ENCODE measurements around the gene KCNJ6.

Gene KCNJ6

DNA sequence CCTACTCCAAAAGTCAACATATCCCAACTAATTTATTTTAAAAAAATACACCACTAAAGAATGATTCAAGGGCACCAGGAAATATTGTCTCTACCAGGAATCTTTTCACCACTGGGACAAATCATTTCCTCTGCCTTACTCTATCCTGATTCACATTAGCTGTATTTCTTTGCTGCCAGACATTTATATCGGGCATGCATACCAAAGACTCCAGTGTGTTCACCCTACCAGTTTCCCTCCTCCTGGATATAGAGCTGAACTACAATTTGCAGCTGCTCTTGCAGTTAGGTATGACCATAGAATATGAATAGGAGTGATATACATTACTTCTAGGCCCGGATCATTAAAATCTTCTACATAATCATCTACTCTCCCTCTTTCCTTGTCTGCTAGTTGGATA lies 7.6 kb downstream of the KCNJ6 start:
- Histone ChIP-seq H3K36me3 (ENCODE audit: low read depth) (no peaks in the 10 kb centered on the region), H3K4me1 (ENCODE audit: insufficient read depth, poor library complexity, severe bottlenecking) (no peaks in the 10 kb centered on the region), H3K9me3 (ENCODE audit: severe bottlenecking) (no peaks in the 10 kb centered on the region), H3K27ac (ENCODE audit: poor library complexity, severe bottlenecking) (no peak overlapping the region), H3K27me3 (ENCODE audit: insufficient read depth, poor library complexity, severe bottlenecking) (no peaks in the 10 kb centered on the region), H3K4me3 (ENCODE audit: severe bottlenecking) (no peak overlapping the region)
- ATAC-seq (ENCODE audit: low read depth): no peak
- TF ChIP-seq, protein P1, sequence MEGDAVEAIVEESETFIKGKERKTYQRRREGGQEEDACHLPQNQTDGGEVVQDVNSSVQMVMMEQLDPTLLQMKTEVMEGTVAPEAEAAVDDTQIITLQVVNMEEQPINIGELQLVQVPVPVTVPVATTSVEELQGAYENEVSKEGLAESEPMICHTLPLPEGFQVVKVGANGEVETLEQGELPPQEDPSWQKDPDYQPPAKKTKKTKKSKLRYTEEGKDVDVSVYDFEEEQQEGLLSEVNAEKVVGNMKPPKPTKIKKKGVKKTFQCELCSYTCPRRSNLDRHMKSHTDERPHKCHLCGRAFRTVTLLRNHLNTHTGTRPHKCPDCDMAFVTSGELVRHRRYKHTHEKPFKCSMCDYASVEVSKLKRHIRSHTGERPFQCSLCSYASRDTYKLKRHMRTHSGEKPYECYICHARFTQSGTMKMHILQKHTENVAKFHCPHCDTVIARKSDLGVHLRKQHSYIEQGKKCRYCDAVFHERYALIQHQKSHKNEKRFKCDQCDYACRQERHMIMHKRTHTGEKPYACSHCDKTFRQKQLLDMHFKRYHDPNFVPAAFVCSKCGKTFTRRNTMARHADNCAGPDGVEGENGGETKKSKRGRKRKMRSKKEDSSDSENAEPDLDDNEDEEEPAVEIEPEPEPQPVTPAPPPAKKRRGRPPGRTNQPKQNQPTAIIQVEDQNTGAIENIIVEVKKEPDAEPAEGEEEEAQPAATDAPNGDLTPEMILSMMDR (IDR thresholded peaks at IDR 0.05; ENCODE audit: poor library complexity, severe bottlenecking): no peak
- DNase-seq (ENCODE audit: low spot score): no peak

DNA sequence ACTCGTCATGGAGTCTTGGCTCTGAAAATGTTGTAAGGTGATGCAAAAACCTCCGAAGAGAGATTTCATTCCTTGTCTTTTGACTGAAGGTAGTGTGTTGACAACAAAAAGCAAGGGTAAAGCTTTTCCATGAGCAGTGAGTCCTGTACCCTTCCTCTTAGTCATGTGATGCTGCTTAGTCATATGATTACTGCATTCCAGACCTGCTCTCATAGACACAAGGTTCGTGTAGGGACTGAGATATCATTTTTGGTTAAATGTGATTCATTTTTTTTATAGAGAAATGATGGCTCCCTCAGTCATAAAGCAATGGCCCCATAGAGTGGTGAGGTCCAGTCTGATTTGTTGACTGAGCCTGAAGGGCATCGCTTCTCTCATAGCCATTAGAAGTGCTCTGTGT lies 9.2 kb downstream of the KCNJ6 start:
- H3K4me3 ChIP-seq (ENCODE audit: severe bottlenecking): no peak overlapping the region
- H3K27ac ChIP-seq (ENCODE audit: poor library complexity, severe bottlenecking): no peak overlapping the region
- peaks cover 2% of the 10 kb centered on the region for H3K9me3 ChIP-seq (ENCODE audit: severe bottlenecking)
- no peaks in the 10 kb centered on the region for H3K4me1 ChIP-seq (ENCODE audit: insufficient read depth, poor library complexity, severe bottlenecking)
- DNase-seq (ENCODE audit: low spot score) (no peak), ATAC-seq (ENCODE audit: low read depth) (no peak; the same call in 2 of the 3 replicates)
- TF ChIP-seq, protein P1 (IDR thresholded peaks at IDR 0.05; ENCODE audit: poor library complexity, severe bottlenecking): no peak
- H3K27me3 ChIP-seq (ENCODE audit: insufficient read depth, poor library complexity, severe bottlenecking): no peaks in the 10 kb centered on the region
- H3K36me3 ChIP-seq (ENCODE audit: low read depth): no peaks in the 10 kb centered on the region

DNA sequence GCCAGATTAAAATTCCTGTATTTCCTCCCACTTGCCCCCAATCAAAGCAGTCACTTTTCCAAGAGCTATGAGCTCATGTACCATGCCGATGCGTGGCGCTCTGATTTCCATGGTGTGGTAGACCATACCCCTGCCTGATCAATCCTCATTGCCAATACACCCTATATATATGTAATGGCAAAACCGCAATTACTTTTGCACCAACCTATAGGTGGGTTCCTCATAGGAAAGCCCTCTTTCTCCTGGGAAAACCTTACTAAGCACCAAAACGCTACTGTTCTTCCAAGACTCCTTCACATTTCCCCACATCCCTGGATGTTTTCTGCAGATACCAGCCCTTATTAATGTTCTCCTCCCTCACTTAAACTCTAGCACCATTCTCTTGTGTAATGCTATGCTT lies 11.0 kb downstream of the KCNJ6 start:
- no peak overlapping the region for H3K27ac ChIP-seq (ENCODE audit: poor library complexity, severe bottlenecking)
- DNase-seq (ENCODE audit: low spot score): no peak
- ATAC-seq (ENCODE audit: low read depth): no peak
- TF ChIP-seq, protein P1 (IDR thresholded peaks at IDR 0.05; ENCODE audit: poor library complexity, severe bottlenecking): no peak
- no peak overlapping the region for H3K4me3 ChIP-seq (ENCODE audit: severe bottlenecking)
- H3K4me1 ChIP-seq (ENCODE audit: insufficient read depth, poor library complexity, severe bottlenecking): no peaks in the 10 kb centered on the region
- H3K27me3 ChIP-seq (ENCODE audit: insufficient read depth, poor library complexity, severe bottlenecking): no peaks in the 10 kb centered on the region
- H3K9me3 ChIP-seq (ENCODE audit: severe bottlenecking): peaks cover 2% of the 10 kb centered on the region
- H3K36me3 ChIP-seq (ENCODE audit: low read depth): no peaks in the 10 kb centered on the region

DNA sequence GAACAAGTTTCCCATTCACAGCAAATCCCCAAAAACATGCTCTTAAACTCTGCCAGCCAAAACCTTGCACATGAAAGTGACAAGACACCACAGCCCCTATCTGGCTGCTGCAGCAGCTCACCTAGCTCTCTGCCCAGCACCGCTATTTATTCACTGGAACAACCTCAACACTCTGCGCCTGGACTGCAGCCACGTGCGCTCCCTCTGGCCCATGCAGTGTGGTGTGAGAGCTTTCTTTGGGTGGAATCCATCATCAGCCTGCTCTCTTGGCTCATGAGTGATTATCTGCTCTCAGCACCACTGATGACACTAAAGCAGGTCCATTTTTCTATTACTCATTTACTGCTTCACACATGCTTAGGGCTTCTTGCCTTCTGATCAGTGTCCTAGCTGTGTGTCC lies 11.4 kb downstream of the KCNJ6 start:
- ATAC-seq (ENCODE audit: low read depth) (no peak), DNase-seq (ENCODE audit: low spot score) (no peak)
- Histone ChIP-seq H3K36me3 (ENCODE audit: low read depth) (no peaks in the 10 kb centered on the region), H3K9me3 (ENCODE audit: severe bottlenecking) (peaks cover 2% of the 10 kb centered on the region), H3K27ac (ENCODE audit: poor library complexity, severe bottlenecking) (no peak overlapping the region), H3K27me3 (ENCODE audit: insufficient read depth, poor library complexity, severe bottlenecking) (no peaks in the 10 kb centered on the region), H3K4me1 (ENCODE audit: insufficient read depth, poor library complexity, severe bottlenecking) (no peaks in the 10 kb centered on the region), H3K4me3 (ENCODE audit: severe bottlenecking) (no peak overlapping the region)
- TF ChIP-seq, protein P1 (IDR thresholded peaks at IDR 0.05; ENCODE audit: poor library complexity, severe bottlenecking): no peak

DNA sequence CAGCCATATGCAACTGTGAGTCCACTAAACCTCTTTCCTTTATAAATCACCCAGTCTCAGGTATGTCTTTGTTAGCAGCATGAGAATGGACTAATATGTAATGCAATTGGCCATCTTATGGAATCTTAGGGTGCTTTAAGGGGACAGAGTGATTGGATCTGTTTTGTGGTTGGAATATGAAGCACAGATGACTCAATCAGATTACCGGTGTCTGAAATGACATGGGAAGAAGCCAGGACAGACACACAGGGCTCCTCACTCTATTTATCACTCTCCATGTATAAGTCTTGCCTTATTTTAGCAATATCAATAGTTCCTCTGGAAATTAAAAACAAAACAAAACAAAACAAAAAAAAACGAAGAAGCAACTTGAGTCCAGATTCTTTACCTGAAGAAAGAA lies 12.9 kb downstream of the KCNJ6 start:
- Histone ChIP-seq H3K27ac (ENCODE audit: poor library complexity, severe bottlenecking) (no peak overlapping the region), H3K9me3 (ENCODE audit: severe bottlenecking) (peaks cover 2% of the 10 kb centered on the region), H3K36me3 (ENCODE audit: low read depth) (no peaks in the 10 kb centered on the region), H3K27me3 (ENCODE audit: insufficient read depth, poor library complexity, severe bottlenecking) (no peaks in the 10 kb centered on the region), H3K4me1 (ENCODE audit: insufficient read depth, poor library complexity, severe bottlenecking) (no peaks in the 10 kb centered on the region), H3K4me3 (ENCODE audit: severe bottlenecking) (no peak overlapping the region)
- DNase-seq (ENCODE audit: low spot score) (no peak), ATAC-seq (ENCODE audit: low read depth) (no peak)
- TF ChIP-seq, protein P1 (IDR thresholded peaks at IDR 0.05; ENCODE audit: poor library complexity, severe bottlenecking): no peak

Measured in RWPE2 (cell line).